Neural crest cell (in vitro differentiated cells): ENCODE measurements around the gene HNRNPL. TPM values are rescaled to one million over a fixed set of nuclear protein-coding genes. Genes with fewer than 3 reads are reported as not detected.
A peak's percentile ranks its signal among the peaks of the same experiment; 100 is the strongest.
"Not testable (repeated sequence)": the region's sequence is repeated elsewhere in the genome, so short reads cannot be mapped to it uniquely, and the experiment has no call there.

Source experiments
- DNase-seq: peaks from one replicate; pipeline ENCODE4 v3.0.0; 2021; ENCODE audit warnings: low read depth, mixed read lengths, low spot score
- H3K27ac Mint-ChIP-seq: one replicate; pipeline ENCODE4 v1.8.0; 2021; ENCODE audit warnings: mild to moderate bottlenecking, mixed read lengths; ENCODE audit not compliant: unreplicated experiment
- H3K27me3 Mint-ChIP-seq: 2 replicates; pipeline ENCODE4 v1.8.0; 2021; ENCODE audit warnings: low read depth, mild to moderate bottlenecking, mixed read lengths
- H3K36me3 Mint-ChIP-seq: 2 replicates; pipeline ENCODE4 v1.8.0; 2021; ENCODE audit warnings: low read depth, mild to moderate bottlenecking, mixed read lengths
- H3K4me1 Mint-ChIP-seq: 2 replicates; pipeline ENCODE4 v1.8.0; 2021; ENCODE audit warnings: mixed read lengths
- H3K4me3 Mint-ChIP-seq: one replicate; pipeline ENCODE4 v1.8.0; 2021; ENCODE audit warnings: mild to moderate bottlenecking, mixed read lengths
- H3K9me3 Mint-ChIP-seq: 2 replicates; pipeline ENCODE4 v1.8.0; 2021; ENCODE audit warnings: mixed read lengths
- total RNA-seq: library from RNA; stranded (reverse); gene quantifications from 2 replicates; pipeline ENCODE4 v1.2.1, GENCODE V29; 2021
- TF ChIP-seq, protein P1 (sequence below): fragments of 200-600 bp; sonication (generic); conservative IDR thresholded peaks from 2 replicates; pipeline ENCODE4 v1.5.0; 2021; ENCODE audit warnings: antibody characterized with exemption, mild to moderate bottlenecking

The HNRNPL gene
- total RNA-seq, 1 donor from 2014 or later = 728 TPM

DNA sequence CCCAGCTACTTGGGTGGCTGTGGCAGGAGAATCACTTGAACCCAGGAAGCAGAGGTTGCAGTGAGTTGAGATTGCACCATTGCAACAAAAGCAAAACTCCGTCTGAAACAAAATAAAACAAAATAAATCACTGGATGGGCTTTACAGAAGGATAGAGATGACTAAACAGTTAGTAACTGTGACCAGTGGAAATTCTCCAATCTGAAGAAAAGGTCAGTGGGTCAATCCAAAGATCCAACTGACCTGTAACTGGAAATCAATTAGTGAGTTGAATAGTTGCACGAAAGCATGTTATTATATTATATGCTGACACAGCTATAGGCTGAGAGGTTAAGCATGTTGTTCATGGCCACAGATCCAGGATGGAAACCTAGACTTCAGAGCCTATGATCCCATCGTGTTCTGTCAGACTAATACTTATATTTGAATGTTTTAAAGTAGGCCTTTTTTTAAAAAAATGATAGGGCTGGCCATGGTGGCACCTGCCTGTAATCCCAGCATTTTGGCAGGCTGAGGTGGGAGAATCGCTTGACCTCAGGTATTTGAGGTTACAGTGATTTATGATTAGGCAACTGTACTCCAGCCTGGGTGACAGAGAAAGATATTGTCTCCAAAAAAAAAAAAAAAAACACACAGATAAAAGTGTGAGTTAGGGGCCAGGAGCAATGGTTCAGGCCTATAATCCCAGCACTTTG is 19.6 kb downstream of the HNRNPL start:
- H3K4me3 Mint-ChIP-seq = peak overlapping the region; percentile 86
- H3K4me1 Mint-ChIP-seq = peaks cover 23% of the 10 kb centered on the region
- H3K27ac Mint-ChIP-seq = peak overlapping the region; percentile 84
- H3K36me3 Mint-ChIP-seq = peaks cover 14% of the 10 kb centered on the region
- TF ChIP-seq, protein P1, sequence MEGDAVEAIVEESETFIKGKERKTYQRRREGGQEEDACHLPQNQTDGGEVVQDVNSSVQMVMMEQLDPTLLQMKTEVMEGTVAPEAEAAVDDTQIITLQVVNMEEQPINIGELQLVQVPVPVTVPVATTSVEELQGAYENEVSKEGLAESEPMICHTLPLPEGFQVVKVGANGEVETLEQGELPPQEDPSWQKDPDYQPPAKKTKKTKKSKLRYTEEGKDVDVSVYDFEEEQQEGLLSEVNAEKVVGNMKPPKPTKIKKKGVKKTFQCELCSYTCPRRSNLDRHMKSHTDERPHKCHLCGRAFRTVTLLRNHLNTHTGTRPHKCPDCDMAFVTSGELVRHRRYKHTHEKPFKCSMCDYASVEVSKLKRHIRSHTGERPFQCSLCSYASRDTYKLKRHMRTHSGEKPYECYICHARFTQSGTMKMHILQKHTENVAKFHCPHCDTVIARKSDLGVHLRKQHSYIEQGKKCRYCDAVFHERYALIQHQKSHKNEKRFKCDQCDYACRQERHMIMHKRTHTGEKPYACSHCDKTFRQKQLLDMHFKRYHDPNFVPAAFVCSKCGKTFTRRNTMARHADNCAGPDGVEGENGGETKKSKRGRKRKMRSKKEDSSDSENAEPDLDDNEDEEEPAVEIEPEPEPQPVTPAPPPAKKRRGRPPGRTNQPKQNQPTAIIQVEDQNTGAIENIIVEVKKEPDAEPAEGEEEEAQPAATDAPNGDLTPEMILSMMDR = no peak
- no peaks in the 10 kb centered on the region for H3K27me3 Mint-ChIP-seq
- DNase-seq = no peak
- H3K9me3 Mint-ChIP-seq = no peaks in the 10 kb centered on the region

- not testable (repeated sequence) for H3K4me3 Mint-ChIP-seq, H3K9me3 Mint-ChIP-seq, DNase-seq, H3K27ac Mint-ChIP-seq, H3K27me3 Mint-ChIP-seq
- peaks cover 14% of the 10 kb centered on the region for H3K36me3 Mint-ChIP-seq
- H3K4me1 Mint-ChIP-seq = peaks cover 24% of the 10 kb centered on the region
Measured at GRCh38 chr19:38829203-38829602, 20.6 kb downstream of the HNRNPL start.

DNA sequence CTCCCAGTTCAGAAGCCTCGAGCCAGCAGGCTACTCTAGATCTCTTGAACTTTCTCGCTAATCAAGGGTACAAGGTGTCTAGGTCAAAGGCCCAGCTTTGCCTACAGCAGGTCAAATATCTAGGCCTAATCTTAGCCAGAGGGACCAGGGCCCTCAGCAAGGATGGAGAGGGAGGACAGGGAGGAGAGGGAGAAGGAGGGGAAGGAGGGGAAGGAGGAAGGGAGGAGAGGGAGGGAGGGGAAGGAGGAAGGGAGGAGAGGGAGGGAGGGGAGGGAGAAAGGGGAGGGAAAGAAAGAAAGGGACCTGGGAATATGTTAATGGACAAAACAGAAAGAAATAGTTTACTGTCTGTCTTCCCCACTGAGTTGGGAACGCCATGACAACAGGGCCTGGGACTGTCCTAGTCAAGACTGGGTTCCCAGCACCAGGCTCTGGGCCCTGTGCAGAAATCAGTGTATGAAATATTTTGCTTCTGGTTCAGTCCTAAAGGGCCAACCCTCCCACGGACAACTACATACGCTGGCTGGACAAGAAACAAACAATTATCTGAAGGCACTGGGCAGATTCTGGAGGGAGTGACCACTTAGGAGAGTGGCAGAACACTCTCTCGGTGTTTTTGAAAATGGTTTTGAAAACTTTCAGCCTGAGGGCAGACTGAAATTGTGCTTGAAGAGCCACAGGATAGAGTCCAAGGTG is 22.8 kb downstream of the HNRNPL start:
- no peak for DNase-seq
- peak overlapping the region; percentile 41 for H3K4me3 Mint-ChIP-seq
- peaks cover 2% of the 10 kb centered on the region for H3K9me3 Mint-ChIP-seq
- H3K36me3 Mint-ChIP-seq = peaks cover 27% of the 10 kb centered on the region
- H3K27me3 Mint-ChIP-seq = no peaks in the 10 kb centered on the region
- peak overlapping the region; percentile 60 for H3K27ac Mint-ChIP-seq
- peaks cover 28% of the 10 kb centered on the region for H3K4me1 Mint-ChIP-seq
- TF ChIP-seq, protein P1 = no peak

DNA sequence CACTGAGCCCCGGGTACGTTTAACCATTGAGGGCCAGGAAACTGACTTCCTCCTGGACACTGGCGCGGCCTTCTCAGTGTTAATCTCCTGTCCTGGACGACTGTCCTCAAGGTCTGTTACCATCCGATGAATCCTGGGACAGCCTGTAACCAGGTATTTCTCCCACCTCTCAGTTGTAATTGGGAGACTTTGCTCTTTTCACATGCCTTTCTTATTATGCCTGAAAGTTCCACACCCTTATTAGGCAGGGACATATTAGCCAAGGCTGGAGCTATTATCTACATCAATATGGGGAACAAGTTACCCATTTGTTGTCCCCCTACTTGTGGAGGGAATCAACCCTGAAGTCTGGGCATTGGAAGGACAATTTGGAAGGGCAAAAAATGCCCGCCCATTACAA is 23.9 kb downstream of the HNRNPL start:
- peaks cover 27% of the 10 kb centered on the region for H3K36me3 Mint-ChIP-seq
- H3K27ac Mint-ChIP-seq, H3K4me3 Mint-ChIP-seq, DNase-seq, H3K27me3 Mint-ChIP-seq, H3K9me3 Mint-ChIP-seq: not testable (repeated sequence)
- H3K4me1 Mint-ChIP-seq = peaks cover 20% of the 10 kb centered on the region

GRCh38 chr19:38821230-38821825 is 28.5 kb downstream of the HNRNPL start:
- not testable (repeated sequence) for H3K27me3 Mint-ChIP-seq, H3K27ac Mint-ChIP-seq, H3K4me3 Mint-ChIP-seq, H3K9me3 Mint-ChIP-seq, DNase-seq
- Mint-ChIP-seq H3K36me3 (peaks cover 28% of the 10 kb centered on the region), H3K4me1 (peaks cover 28% of the 10 kb centered on the region)

DNA sequence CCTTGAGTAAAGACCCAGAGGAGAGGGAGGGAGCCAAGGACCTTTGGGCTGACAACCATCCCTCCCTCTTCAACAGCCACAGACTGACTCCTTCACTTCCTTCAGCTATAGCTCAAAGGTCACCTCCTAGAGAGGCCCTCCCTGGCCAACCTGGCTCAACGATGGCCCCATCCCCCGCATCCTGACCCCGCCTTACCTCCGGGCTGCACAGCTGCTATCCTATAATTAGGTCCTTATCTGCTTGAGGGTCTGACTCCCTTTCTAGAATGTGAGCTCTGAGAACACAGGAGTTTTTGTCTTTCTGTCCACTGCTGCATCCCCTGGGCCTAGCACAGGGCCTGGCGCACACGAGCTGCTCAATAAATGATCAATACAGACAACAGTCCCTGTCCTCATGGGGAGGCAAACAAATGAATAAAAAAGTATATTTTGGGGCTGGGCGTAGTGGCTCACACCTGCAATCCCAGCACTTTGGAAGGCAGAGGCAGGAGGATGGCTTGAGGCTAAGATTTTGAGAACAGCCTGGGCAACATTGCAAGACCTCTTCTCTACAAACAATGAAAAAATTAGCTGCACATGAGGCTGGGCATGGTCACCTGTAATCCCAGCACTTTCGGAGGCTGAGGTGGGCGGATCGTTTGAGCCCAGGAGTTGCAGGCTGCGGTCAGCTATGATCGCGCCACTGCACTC is 30.4 kb downstream of the HNRNPL start:
- no peak for DNase-seq
- no peak overlapping the region for H3K4me3 Mint-ChIP-seq
- peaks cover 23% of the 10 kb centered on the region for H3K4me1 Mint-ChIP-seq
- H3K9me3 Mint-ChIP-seq = peaks cover 2% of the 10 kb centered on the region
- peak overlapping the region; percentile 57 for H3K27ac Mint-ChIP-seq
- peaks cover 28% of the 10 kb centered on the region for H3K36me3 Mint-ChIP-seq
- TF ChIP-seq, protein P1 = no peak
- no peaks in the 10 kb centered on the region for H3K27me3 Mint-ChIP-seq
